PC-9 (cell line): ENCODE measurements around the gene PNCK. TPM values are rescaled to one million over a fixed set of nuclear protein-coding genes. Genes with fewer than 3 reads are reported as not detected.

Experiments used
- BruUV-seq: library from RNA; stranded (reverse); fragments of 400-500 nt; replicated peaks from 2 replicates; lab custom pipeline; 2021; lab: Mats Ljungman, UMichigan
- CTCF ChIA-PET: fragments of 300-600 bp; sonication (Branson Sonifier 250); formaldehyde crosslinking; loops from one replicate; lab custom pipeline; 2022; ENCODE audit warnings: antibody characterized with exemption; lab: Charles Lee
- POLR2A ChIA-PET: fragments of 300-600 bp; sonication (Branson Sonifier 250); formaldehyde crosslinking; loops from one replicate; lab custom pipeline; 2022; ENCODE audit warnings: antibody characterized with exemption; ENCODE audit not compliant: unreplicated experiment; lab: Charles Lee
- DNase-seq, 2 experiments: peaks; one replicate each; pipeline versions ENCODE4 v3.0.0 to v3.0.0-alpha.2; 2015 to 2022; ENCODE audit warnings: mixed read lengths in 1 of 2
- H2AFZ ChIP-seq: fragments of 200-600 bp; sonication (generic); 2 replicates; pipeline ENCODE4 v1.8.1; 2017; ENCODE audit warnings: antibody characterized with exemption
- H3F3A ChIP-seq: fragments of 200-600 bp; sonication (generic); 2 replicates; pipeline ENCODE4 v1.8.1; 2017; ENCODE audit warnings: antibody characterized with exemption, mild to moderate bottlenecking, low read depth; ENCODE audit not compliant: insufficient read depth
- H3K27ac ChIP-seq: fragments of 200-600 bp; sonication (generic); 2 replicates; pipeline ENCODE4 v1.6.1; 2016; ENCODE audit warnings: mixed run types
- H3K27me3 ChIP-seq: fragments of 200-600 bp; sonication (generic); 2 replicates; pipeline ENCODE4 v1.6.1; 2016; ENCODE audit warnings: low read depth, mixed run types; ENCODE audit not compliant: insufficient read depth
- H3K36me3 ChIP-seq: fragments of 200-600 bp; sonication (generic); 2 replicates; pipeline ENCODE4 v1.6.1; 2016; ENCODE audit warnings: low read depth, mixed run types
- H3K4me1 ChIP-seq: fragments of 200-600 bp; sonication (generic); replicated peaks from 2 replicates; pipeline ENCODE4 v1.6.1; 2016; ENCODE audit warnings: mixed run types; ENCODE audit not compliant: insufficient read depth
- H3K4me2 ChIP-seq: fragments of 200-600 bp; sonication (generic); 2 replicates; pipeline ENCODE4 v1.6.1; 2017; ENCODE audit warnings: mixed run types
- H3K4me3 ChIP-seq: fragments of 200-600 bp; sonication (generic); 2 replicates; pipeline ENCODE4 v1.6.1; 2016; ENCODE audit warnings: mixed run types
- H3K79me2 ChIP-seq: fragments of 200-600 bp; sonication (generic); 2 replicates; pipeline ENCODE4 v1.6.1; 2017; ENCODE audit warnings: low read depth, mixed run types
- H3K9me2 ChIP-seq: fragments of 200-600 bp; sonication (generic); 2 replicates; pipeline ENCODE4 v1.8.1; 2017; ENCODE audit warnings: mild to moderate bottlenecking; ENCODE audit not compliant: insufficient read depth
- H3K9me3 ChIP-seq: fragments of 200-600 bp; sonication (generic); 2 replicates; pipeline ENCODE4 v1.8.1; 2016; ENCODE audit warnings: low read depth; ENCODE audit not compliant: insufficient read depth
- H4K20me1 ChIP-seq: fragments of 200-600 bp; sonication (generic); 2 replicates; pipeline ENCODE4 v1.8.1; 2017; ENCODE audit not compliant: insufficient read depth
- CTCF ChIP-seq: fragments of 200-600 bp; sonication (generic); conservative IDR thresholded peaks from 2 replicates; pipeline ENCODE4 v1.6.1; 2017; ENCODE audit warnings: mixed run types, antibody characterized with exemption, mild to moderate bottlenecking, moderate library complexity
- EZH2 ChIP-seq: fragments of 200-600 bp; sonication (generic); IDR thresholded peaks from 2 replicates; pipeline ENCODE4 v1.8.0; 2017; ENCODE audit warnings: antibody characterized with exemption, low read depth
- intact Hi-C: fragments of 100-400 bp; cut with micrococcal nuclease; formaldehyde crosslinking; loops from one replicate; pipeline ENCODE4 v1.10.0; 2022; ENCODE audit not compliant: unreplicated experiment
- total RNA-seq: library from RNA; stranded (reverse); gene quantifications from 2 replicates; pipeline ENCODE4 v1.2.3, GENCODE V29; 2021

The PNCK gene
- total RNA-seq, 1 experiment from 2014 or later, result 1.0 TPM

DNA sequence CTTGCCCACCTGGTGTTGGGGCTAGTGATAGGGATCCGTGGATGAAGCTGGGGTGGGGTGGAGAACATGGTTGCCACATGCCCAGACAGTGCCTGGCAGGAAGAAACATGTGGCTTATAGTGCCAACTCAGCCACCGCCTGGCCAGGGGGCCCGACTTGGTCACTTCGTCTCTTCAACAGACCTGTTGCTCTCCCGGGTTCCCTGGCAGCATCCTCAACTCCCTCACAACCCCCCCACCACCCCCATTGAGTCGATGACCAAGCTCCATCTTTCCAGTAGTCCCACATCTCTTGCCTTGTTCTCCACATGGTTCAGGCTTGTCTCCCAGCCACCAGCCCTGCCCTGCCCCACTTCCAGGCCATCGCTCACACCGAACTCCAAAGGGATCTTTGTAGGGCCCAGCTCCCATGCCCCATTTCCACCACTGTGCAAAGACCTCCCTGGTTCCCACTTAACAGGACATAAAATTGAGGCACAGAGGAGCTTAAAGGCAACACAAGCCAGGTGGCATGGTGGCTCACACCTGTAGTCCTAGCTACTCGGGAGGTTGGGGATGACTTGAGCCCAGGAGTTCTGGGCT is 7.8 kb downstream of the PNCK start:
- H3K4me2 ChIP-seq, result no peak overlapping the region
- peaks cover 21% of the 10 kb centered on the region; the same call in 1 of the 2 replicates for H3K27me3 ChIP-seq
- no peak overlapping the region for H3K4me3 ChIP-seq
- no peaks in the 10 kb centered on the region for H3K9me2 ChIP-seq
- POLR2A ChIA-PET, result no interaction called here
- no peaks in the 10 kb centered on the region for H3K4me1 ChIP-seq
- H4K20me1 ChIP-seq, result no peaks in the 10 kb centered on the region
- no peaks in the 10 kb centered on the region for H3K9me3 ChIP-seq
- no peaks in the 10 kb centered on the region for H3K36me3 ChIP-seq
- H3K79me2 ChIP-seq, result no peaks in the 10 kb centered on the region
- intact Hi-C loops, result loop anchor here (5.0 to 10.0 kb wide), 2 partner anchors 129 to 631 kb away; no protein-coding TSS in a partner anchor
- no peaks in the 10 kb centered on the region for H3F3A ChIP-seq
- H3K27ac ChIP-seq, result no peak overlapping the region
- CTCF ChIA-PET, result interaction anchor here (0.6 kb wide), 1 partner anchor 17 kb away, joined by 5 read pairs; no protein-coding TSS in a partner anchor
- no TSS peak for BruUV-seq
- no peak overlapping the region for H2AFZ ChIP-seq
- no peak for TF ChIP-seq EZH2
- TF ChIP-seq CTCF, result no peak
- DNase-seq, result no peak

DNA sequence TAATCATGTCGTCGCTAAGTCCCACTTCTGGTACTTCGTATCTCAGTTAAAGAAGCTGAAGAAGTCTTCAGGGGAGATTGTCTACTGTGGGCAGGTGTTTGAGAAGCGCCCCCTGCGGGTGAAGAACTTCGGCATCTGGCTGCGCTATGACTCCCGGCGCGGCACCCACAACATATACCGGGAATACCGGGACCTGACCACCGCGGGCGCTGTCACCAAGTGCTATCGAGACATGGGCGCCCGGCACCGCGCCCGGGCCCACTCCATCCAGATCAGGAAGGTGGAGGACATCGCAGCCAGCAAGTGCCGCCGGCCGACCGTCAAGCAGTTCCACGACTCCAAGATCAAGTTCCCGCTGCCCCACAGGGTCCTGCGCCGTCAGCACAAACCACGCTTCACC is 11.3 kb downstream of the PNCK start:
- intact Hi-C loops, result loop anchor here (10.0 kb wide), 1 partner anchor 627 kb away; no protein-coding TSS in a partner anchor
- CTCF ChIA-PET, result no interaction called here

DNA sequence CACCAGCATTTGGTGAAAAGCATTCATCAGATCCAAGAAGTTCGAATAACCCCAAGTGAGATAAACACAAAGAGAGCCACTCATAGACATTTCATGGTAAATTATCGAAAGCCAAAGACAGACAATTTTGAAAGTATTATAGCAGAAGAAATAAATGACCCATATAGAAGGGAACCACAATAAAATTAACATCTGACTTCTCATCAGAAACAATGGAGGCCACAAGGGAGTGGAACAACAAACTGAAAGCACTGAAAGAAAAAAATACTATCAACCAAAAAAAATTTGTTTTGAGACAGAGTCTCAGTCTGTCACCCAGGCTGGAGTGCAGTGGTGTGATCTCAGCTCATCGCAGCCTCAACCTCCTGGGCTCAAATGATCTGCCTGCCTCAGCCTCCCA is 14.3 kb downstream of the PNCK start:
- Histone ChIP-seq H3K27me3 (0 out of 2 replicates have a peak, but pooled peaks cover 4% of the 10 kb centered on the region), H3F3A (no peaks in the 10 kb centered on the region), H3K4me1 (no peaks in the 10 kb centered on the region), H4K20me1 (no peaks in the 10 kb centered on the region), H3K27ac (no peak overlapping the region), H3K9me2 (no peaks in the 10 kb centered on the region), H3K36me3 (no peaks in the 10 kb centered on the region), H3K4me2 (no peak overlapping the region), H3K9me3 (no peaks in the 10 kb centered on the region), H2AFZ (no peak overlapping the region), H3K79me2 (no peaks in the 10 kb centered on the region), H3K4me3 (no peak overlapping the region)
- DNase-seq, result no peak
- intact Hi-C loops, result no loop called here
- ChIA-PET CTCF (no interaction called here), POLR2A (no interaction called here)
- BruUV-seq, result no TSS peak
- no peak for TF ChIP-seq CTCF
- no peak for TF ChIP-seq EZH2

More for the DNA sequence above, 11.3 kb downstream of the PNCK start:
- no peaks in the 10 kb centered on the region for H4K20me1 ChIP-seq
- H3K9me3 ChIP-seq, result no peaks in the 10 kb centered on the region
- no peaks in the 10 kb centered on the region for H3F3A ChIP-seq
- BruUV-seq, result no TSS peak
- POLR2A ChIA-PET, result no interaction called here
- no peaks in the 10 kb centered on the region for H3K4me1 ChIP-seq
- DNase-seq, result no peak
- no peak overlapping the region for H3K4me3 ChIP-seq
- H3K27ac ChIP-seq, result no peak overlapping the region
- H3K79me2 ChIP-seq, result no peaks in the 10 kb centered on the region
- no peak overlapping the region for H3K4me2 ChIP-seq
- no peak for TF ChIP-seq CTCF
- TF ChIP-seq EZH2, result no peak
- no peaks in the 10 kb centered on the region for H3K9me2 ChIP-seq
- H3K27me3 ChIP-seq, result peaks cover 24% of the 10 kb centered on the region; the same call in 1 of the 2 replicates
- no peaks in the 10 kb centered on the region for H3K36me3 ChIP-seq
- no peak overlapping the region for H2AFZ ChIP-seq
